Activated CD8-positive, alpha-beta memory T cell treated with anti-CD3 and anti-CD28 coated beads, Interleukin-2, amount 50 U/mL, for 24 hours (primary cell): ENCODE data around the gene RMI2.
"Not testable (repeated sequence)": the region's sequence is repeated elsewhere in the genome, so short reads cannot be mapped to it uniquely, and the experiment has no call there.

Experiments
- DNase-seq: peaks from one replicate; pipeline ENCODE4 v3.0.0-alpha.2; 2020; ENCODE audit errors: extremely low read depth

The RMI2 gene

DNA sequence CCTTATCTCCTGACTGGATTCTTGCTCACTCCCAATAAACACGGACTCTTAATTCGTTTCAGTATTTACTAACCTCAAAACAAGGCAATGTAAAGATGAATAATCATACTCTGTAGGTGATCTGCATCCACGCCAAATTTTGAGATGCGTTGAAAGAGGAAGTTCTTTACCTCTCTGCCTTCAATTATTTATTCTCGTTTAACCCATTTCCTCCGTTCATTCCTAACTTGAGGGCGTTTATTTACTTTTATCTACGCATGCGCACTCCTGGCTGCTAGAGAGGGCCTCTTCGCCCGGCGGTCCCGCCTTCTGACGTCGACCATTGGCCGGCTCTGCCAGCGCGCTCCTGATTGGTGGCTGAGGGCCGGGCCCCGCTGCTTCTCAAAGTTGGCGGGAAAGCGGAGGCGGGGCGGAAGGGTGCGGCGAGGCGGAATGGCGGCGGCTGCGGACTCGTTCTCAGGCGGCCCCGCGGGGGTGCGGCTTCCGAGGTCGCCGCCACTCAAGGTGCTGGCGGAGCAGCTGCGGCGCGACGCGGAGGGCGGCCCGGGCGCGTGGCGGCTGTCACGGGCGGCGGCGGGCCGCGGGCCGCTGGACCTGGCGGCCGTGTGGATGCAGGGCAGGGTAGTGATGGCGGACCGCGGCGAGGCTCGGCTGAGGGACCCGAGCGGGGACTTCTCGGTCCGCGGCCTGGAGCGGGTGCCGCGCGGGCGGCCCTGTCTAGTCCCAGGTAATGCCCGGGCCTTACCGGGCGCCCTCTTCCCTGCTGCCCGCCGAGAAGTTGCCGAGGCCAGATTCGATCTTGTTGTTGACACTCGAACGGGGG, at the start of gene RMI2:
RMI2 (plus strand) TSS at position 420 of the 823 bp plus-strand sequence; CDS start at position 433, 13 bp downstream.
- peak; percentile 94 for DNase-seq

DNA sequence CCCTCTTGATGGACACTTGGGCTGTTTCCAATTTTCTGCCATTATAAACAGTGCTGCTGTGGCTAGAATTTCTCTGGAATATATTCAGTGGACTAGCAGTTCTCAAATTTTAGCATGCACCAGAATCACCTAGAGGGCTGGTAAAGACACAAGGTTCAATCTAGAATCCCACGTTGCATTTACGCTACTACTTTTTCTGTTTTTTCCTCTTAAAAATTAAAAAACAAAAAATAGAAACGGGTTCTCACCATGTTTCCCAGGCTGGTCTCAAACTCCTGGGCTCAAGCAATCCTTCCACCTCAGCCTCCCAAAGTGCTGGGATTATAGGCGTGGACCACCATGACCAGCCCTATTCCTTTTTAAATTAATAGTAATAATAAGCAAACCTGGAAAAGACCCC, 49.6 kb upstream of the RMI2 start:
- DNase-seq: no peak

DNA sequence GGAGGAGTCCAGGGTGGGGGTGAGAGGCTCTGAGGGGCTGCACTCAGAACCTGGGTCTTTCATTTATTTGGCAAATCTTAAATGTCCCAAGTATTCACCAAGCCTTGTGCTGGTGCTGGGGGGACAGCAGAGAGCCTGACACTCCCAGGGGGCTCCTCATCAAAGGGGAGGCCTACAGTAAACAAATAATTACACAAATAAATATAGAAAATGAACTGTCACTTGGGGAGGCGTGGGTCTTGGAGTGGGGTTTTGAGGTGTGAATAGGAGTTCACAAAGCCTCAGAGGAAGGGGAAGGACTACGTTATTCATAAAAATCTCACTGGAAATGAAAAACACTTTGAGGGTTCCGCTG, 48.9 kb upstream of the RMI2 start:
- DNase-seq: no peak

DNA sequence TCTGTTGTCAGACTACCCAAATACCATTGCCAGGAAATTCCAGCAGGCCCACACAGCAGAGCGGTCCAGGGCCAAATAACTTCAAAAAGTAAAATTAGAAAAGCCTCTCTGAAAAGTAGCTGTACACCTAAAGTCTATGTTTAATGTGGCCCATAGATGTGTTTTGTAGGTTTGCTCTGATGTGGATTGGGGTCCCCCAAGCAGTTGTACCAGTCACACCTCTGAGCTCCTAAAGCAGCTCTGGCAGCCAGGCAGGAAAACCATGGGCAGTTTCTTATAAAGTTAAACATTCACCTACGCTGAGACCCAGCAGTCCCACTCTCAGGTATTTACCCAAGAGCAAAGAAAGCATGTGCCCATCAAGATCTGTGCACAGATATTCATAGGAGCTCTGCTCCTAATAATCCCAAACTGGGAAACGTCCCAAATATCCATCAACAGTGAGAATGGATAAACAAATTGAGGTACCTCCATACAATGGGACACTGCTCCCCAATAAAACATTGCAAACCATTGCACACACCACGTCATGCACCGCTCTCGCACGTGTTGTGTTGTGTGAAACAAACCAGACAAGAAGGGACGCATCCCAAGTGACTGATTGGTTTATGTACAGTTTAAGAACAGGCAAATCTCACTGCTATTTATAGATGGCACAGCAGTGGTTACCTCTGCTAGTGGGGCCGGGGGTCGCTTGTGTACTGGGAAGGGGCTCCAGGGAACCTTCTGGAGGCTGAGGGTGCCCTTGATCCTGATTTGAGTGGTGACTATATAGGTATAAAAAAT, 48.4 kb upstream of the RMI2 start:
- DNase-seq: no peak

DNA sequence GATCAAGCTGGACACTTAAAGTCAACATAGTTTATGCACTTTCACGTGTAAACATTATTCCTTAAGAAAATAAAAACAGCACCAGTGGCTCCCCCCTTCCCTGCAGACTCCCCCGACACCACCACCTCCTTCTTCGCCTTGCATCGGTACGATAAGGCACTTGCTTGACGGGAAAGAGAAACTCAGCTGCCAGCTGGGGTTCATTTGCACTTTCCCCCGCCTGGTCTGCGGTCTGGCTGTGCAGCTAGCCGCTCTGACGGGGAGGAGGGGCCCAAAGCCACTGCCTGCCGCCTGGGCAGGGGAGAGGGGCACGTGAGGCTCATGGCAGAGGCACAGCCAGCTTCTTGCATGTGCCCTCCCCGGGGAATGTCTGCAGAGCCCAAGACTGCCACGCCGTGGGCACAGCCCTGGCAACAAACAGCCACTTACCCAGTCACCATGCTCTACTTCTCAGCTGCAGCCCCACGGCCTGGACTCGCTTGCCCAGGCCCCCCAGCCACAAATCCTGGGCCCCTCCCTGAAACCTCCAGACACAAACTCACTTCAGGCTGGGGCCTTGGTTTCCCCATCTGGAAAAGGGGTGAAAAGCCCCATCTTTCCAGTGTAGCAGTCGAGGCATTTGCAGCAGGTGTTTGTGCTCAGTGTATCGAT, 47.6 kb upstream of the RMI2 start:
- peak; percentile 24 for DNase-seq

DNA sequence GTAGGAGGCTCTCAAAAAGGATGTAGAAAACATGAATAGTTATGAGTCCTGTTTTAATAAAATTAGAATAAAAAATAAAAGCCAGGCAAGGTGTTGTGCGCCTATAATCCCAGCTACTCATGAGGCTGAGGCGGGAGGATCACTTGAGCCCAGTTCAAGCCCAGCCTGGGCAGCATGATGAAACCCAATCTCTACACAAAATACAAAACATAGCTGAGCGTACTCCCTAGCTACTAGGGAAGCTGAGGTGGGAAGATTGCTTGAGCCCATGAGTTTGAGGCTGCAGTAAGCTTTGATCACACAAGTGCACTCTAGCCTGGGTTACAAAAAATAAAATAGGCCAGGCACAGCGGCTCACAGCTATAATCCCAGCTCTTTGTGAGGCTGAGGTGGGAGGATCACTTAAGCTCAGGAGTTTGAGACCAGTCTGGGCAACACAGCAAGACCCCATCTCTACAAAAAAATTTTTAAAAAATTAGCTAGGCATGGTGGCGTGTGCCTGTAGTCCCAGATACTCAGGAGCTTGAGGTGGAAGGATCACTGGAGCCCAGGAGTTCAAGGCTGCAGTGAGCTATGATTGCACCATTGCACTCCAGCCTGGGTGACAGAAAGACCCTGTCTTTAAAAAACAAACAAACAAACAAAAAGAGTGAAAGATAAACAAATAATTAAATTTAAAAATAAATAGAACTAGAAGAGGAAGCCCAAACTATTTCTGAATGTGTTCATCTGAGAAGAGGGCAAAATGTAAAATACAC, 46.9 kb upstream of the RMI2 start:
- no peak for DNase-seq

DNA sequence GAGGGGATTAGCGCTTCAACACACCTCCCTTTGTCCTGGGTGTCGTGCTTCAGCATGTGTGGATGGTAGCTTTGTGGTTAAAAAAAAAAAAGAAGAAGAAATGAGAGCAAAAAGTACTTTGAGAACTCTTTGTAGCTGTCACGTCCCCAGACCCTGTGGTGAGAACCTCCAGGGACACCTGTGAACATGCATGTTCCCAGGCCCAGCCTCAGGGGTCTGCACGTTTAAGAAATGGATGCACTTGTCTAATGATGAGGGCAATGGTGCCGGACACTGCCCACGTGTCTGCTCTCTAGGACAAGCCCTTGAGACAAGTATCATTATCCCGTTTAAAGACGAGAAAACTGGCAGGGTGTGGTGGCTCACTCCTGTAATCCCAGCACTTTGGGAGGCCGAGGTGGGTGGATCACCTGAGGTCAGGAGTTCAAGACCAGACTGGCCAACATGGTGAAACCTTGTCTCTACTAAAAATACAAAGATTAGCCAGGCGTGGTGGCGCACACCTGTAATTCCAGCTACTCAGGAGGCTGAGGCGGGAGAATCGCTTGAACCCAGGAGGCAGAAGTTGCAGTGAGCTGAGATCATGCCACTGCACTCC, 46.2 kb upstream of the RMI2 start:
- not testable (repeated sequence) for DNase-seq

DNA sequence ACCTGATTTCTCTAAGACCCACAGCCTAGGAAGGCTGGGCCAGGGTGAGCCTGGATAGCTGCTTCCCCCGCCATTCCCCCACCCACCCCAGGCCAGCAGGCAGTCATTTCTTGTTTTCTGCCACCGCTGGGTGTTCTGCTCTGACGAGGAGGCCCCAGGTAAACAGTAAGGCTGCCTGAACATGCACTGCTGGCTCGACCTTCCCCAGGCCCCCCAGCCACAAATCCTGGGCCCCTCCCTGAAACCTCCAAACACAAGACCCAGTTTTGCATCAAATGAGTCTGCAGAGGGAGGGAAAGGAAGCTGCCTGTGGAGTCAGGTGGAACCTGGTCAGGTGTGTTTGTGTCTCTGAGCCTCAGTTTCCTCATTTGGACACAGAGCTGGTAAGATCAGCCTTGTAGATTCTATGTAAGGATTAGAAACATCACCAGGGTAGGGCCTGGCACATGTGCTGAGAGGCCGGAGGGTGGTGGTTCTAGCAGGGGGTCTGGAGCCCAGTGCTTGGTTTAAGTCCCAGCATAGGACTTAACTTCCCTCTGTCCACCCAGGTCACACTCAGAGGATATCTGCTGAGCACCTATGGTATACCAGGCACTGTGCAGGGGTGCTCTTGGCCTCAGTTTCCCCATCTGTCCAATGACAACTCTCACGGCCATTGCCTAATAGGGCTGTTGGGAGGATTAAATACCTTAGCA, 45.2 kb upstream of the RMI2 start:
- DNase-seq: no peak

DNA sequence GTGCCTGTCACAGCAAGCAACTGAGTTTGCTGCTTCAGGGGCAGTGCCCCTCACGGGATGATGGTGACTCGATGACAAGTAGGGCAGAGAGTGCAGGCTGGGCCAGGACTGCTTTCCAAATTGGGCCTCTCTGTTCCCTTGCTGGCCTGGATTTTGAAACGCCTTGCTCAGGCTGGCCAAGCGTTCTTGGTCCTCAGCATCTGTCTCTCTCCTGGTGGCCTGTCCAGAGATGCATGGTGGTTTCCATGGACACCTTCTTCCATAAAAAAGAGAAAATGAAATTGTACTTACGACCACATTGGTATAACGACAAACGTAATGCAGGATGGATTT, 44.7 kb upstream of the RMI2 start:
- DNase-seq: no peak

DNA sequence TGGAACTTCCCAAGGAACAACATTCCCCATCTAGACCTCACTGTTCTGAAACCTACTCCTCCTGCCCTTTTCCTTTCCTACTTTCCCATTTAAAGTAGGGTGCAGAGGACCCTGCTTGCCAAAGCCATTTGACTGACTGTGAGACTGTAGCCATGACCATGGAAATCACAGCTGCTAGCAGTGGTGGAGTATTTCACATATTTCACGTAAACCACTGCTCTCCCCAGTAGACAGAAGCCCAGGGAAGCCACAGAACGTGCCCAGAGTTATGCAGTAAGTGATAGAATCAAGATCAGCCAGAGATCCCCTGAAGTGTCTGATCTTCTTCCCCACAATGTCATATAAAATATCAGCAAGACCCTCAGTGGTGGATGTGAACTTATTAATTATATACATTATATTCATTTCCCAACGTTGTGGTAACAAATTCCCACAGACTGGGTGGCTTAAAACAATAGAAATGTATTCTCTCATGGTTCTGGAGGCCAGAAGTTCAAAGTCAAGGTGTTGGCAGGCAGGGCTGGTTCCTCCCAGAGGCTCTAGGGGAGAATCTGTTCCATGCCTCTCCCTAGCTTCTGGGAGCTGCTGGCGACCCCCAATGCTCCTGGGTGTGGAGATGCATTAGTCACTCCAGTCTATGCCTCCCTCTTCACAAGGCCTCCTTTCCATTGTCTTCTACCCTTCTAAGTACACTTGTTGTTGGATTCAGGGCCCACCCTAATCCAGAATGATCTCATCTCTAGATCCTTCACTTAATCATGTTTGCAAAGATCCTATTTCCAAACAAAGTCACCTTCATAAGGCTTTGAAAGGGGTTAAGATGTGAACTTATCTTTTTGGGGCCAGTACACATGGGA, 43.4 kb upstream of the RMI2 start:
- no peak for DNase-seq

DNA sequence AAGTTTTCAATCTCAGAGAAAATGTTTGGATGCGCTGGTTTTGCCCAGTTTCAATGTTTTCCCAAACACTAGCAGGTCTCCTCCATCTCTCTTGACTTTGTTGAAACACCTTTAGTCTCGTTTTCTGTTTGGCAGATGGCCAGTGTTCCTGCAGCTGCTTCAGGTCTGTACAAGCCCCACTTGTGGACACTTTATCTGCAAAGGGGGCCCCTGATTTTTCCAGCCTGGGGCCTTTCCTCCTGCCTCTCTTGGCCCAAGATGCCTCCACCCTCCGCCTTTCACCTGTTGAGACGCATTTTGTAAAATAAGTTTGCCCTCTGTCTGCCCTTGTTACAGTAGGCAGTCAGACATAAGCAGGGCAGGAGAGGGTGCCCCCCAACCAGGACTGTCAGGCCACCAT, 42.3 kb upstream of the RMI2 start:
- DNase-seq: no peak

DNA sequence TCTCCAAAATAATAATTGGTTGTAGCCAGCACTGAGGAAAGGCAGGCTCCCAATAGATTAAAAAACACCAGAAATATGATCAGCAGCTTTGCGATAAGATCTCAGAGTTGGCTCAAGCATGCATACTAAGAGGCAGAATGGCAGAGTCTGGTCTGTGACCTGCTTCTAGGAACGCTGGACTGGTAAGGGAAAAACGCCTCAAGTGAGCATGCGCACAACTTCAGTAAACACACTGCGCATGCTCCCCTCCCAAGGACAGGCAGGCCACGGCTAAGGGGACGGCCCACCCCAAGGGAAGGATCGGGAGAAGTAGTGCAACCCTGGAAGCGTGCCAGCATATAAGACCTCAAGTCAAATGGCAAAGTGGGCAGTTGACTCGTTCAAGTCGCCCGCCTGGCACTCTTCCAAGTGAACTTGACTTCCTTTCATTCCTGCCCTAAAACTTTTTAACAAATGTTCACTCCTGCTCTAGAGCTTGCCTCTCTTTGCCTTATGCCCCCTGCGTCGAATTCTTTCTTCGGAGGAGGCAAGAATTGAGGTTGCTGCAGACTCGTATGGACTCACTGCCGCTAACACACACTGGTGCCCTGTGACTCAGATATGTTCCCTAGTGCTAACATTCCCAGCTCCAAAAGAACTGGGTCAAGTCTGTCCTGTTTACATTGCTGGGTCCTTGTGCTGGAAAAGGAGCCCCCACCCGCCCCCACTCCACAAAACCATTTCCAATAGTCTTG, 41.7 kb upstream of the RMI2 start:
- DNase-seq: no peak

DNA sequence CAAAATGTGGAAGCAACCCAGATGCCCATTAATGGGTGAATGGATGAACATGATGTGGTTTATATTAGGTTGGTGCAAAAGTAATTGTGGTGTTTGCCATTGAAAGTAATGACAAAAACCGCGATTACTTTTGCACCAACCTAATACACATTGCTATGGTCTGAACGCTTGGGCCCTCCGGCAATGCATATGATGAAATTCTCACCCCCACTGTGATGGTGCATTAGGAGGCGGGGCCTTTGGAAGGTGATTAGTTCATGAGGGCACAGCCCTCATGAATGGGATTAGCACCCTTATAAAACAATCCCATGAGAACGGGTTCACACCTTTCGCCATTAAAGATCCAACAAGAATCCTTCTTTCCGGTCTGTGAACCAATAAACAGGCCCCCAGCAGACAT, 38.9 kb upstream of the RMI2 start:
- DNase-seq: no peak

DNA sequence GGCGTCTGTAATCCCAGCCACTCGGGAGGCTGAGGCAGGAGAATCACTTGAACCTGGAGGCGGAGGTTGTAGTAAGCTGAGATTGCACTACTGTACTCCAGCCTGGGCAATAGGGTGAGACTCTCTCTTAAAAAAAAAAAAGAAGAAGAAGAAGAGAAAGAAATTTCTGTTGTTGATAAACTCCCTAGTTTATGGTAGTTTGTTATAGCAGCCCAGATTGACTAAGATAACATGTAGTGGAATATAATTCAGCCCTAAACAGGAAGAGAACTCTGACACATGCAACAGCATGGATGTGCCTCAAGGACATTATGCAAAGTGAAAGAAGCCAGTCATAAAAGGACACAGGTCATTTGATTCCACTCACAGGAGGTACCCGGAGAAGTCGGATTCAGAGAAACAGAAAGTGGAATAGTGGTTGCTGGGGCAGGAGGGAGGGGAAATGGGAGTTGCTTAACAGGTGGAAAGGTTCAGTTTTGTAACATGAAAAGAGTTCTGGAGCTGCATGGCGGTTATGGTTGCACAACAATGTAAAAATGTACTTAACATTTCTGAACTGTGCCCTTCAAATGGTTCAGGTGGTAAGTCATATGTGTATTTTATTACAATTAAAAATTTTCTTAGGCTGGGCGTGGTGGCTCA, 38.1 kb upstream of the RMI2 start:
- no peak for DNase-seq

DNA sequence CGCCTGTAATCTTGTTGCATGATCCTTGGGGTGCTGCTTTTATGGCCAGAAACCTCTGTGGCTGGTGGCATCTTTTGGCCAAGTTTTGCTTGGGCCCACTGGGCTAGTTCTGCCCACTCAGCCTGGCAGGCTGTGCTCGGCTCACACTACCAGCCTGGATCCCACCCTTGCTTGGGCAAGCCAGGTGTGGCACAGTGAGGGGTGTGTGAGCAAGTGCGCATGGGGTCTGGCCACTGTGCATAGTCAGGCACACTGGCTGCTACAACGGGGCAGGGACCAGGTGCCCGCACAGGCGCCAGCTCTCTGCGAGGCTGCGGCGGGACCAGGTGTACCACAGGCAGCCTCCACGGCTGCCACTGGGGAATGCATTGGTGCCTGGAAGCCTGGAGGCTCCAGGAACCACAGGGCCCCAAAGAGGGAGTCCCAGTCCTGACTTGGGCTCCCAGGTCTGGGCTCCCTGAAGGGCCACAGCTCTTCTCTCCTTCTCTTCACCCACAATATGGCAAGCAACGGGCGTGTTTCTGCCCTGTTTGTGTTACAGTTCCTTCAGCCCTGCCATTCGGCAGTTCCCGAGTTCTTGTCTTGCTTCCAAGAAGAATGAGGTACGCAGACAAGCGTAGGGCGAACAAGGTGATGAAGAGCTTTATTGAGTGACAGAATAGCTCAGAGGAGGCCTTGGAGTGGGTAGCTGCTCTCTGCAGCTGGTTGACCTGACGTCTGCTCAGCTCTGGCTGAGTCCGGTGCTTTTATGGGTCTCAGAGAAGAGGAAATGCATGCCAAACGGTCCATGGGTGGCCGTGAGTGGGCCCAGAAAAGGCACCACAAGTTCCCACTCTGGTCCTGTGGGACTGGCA, 37.4 kb upstream of the RMI2 start:
- DNase-seq: no peak

DNA sequence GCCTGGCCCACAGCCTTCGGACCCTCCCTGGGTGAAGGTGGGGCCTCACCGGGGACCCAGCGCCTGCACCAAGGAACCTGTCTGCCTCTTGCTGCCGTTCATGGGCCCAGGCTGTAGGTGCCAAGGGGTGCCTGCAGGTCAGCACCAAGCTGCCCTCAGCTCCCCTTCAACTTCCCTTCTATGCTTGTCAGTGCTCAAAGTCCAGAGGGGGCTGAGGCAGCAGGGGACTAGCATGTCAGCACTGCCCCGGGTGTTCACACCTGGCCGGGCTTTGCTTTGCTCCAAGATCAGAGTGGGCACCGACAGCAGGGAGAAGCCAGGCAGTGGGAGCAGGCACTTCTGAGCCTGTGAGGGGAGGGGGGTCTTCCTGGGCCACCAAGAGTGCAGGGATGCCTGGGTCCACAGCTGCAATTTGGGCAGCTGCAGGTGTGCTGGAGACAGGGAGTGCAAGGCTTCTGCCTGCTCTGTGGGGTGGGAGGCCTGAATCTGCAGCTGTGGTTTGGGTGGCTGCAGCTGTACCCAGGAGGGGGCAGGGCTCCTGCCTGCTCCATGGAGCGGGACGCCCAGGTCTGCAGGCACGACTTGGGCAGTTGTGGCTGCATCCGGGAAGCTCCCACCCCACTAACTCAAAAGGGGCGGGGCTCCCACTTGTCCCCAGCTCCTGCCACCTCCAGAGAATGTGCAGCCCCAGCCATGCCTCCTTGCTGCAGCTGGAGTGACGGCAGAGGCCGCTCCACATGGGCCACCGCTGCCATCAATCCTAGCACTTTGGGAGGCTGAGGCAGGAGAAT, 36.6 kb upstream of the RMI2 start:
- DNase-seq: no peak
